Transverse colon (tissue), 4 donors: ENCODE measurements around the gene ADCY1.

Experiments used
- CTCF ChIP-seq, 5 experiments: fragments of 200-600 bp in 3 of 5; fragments of 450-650 bp in 2 of 5; sonication (generic) in 3 of 5; IDR thresholded peaks; 1 replicate in 2 of 5; 2 replicates in 3 of 5; pipeline ENCODE4 v1.5.1; 2016 to 2017; ENCODE audit warnings: antibody characterized with exemption in 5 of 5, inconsistent platforms in 3 of 5, mild to moderate bottlenecking in 2 of 5, moderate library complexity in 1 of 5
- POLR2A ChIP-seq: fragments of 450-650 bp; IDR thresholded peaks from one replicate; pipeline ENCODE4 v1.6.1; 2016; ENCODE audit warnings: antibody characterized with exemption, mild to moderate bottlenecking, moderate library complexity
- POLR2AphosphoS5 ChIP-seq, 3 donors: sonication (generic); formaldehyde crosslinking; IDR thresholded peaks; one replicate each; pipeline ENCODE4 v1.6.1; 2016; ENCODE audit warnings: antibody characterized with exemption in 3 of 3

- no peak for TF ChIP-seq POLR2A
- no peak for TF ChIP-seq CTCF (IDR thresholded peaks at IDR 0.05)
- no peak for TF ChIP-seq POLR2AphosphoS5 (IDR thresholded peaks at IDR 0.05)
Observed at GRCh38 chr7:45606050-45606449, 31.9 kb downstream of the ADCY1 start.
